Measurements from ENCODE around the gene NPDC1.

NPDC1 gene

GRCh38 chr9:137055385-137056364 is 9.7 kb upstream of the NPDC1 start:
- no peak for DNase-seq

- no peak for DNase-seq
These were observed 9.0 kb upstream of the NPDC1 start for GRCh38 chr9:137054932-137055384.

GRCh38 chr9:137053944-137054931 is 8.3 kb upstream of the NPDC1 start, which contains the start of gene ENTPD2:
Gene ENTPD2, minus strand, starts transcription at chr9:137054061. Its CDS starts 64 bp downstream, at chr9:137053997.
- no peak for DNase-seq

- DNase-seq: no peak
These were observed 7.3 kb upstream of the NPDC1 start for GRCh38 chr9:137052998-137053943.

GRCh38 chr9:137052293-137052692 is 6.3 kb upstream of the NPDC1 start:
- DNase-seq: no peak

- DNase-seq: no peak
These were observed 5.3 kb upstream of the NPDC1 start for GRCh38 chr9:137051145-137051724.

- DNase-seq: no peak
These were observed 4.6 kb upstream of the NPDC1 start for GRCh38 chr9:137050570-137050969.

- peak in 1 of 2 experiments; percentile 50 for DNase-seq
These were observed 3.8 kb upstream of the NPDC1 start for GRCh38 chr9:137049544-137050449.

GRCh38 chr9:137048655-137049543 is 2.9 kb upstream of the NPDC1 start:
- DNase-seq: no peak

GRCh38 chr9:137045294-137046087 is 486 bp downstream of the NPDC1 start:
- DNase-seq: peak in 1 of 2 experiments; percentile 32

GRCh38 chr9:137044502-137045177 is 1.3 kb downstream of the NPDC1 start:
- DNase-seq: no peak

- no peak for DNase-seq
These were observed 1.9 kb downstream of the NPDC1 start for GRCh38 chr9:137044037-137044436.

- no peak for DNase-seq
These were observed 2.9 kb downstream of the NPDC1 start for GRCh38 chr9:137042751-137043727.

GRCh38 chr9:137041124-137041523 is 4.9 kb downstream of the NPDC1 start:
- no peak for DNase-seq

GRCh38 chr9:137040568-137040967 is 5.4 kb downstream of the NPDC1 start:
- no peak for DNase-seq

- DNase-seq: no peak
These were observed 6.2 kb downstream of the NPDC1 start for GRCh38 chr9:137039611-137040366.

All from SW 1271 (cell line).